Ovary (tissue), 3 donors: ENCODE data around the gene ZMYND15.

Source experiments
- CTCF ChIP-seq, 3 donors: fragments of 450-650 bp in 2 of 3; fragments of 200-600 bp in 1 of 3; IDR thresholded peaks; one replicate each; pipeline versions ENCODE4 v1.5.1 to v1.8.0; 2016 to 2022; ENCODE audit warnings: antibody characterized with exemption in 3 of 3, mild to moderate bottlenecking in 1 of 3
- EP300 ChIP-seq: sonication (generic); formaldehyde crosslinking; IDR thresholded peaks from one replicate; pipeline ENCODE4 v1.6.1; 2017; ENCODE audit warnings: antibody characterized with exemption
- donor health status: DM: no; HTN: no; CAD: no.

- TF ChIP-seq EP300, result no peak
- no peak for TF ChIP-seq CTCF (IDR thresholded peaks at IDR 0.05)
Observed at GRCh38 chr17:4764595-4764994, 25.0 kb downstream of the ZMYND15 start.
